HepG2 (cell line): Measurements from ENCODE around the gene MAP3K5. TPM values are rescaled to one million over a fixed set of nuclear protein-coding genes. Genes with fewer than 3 reads are reported as not detected.

Experiments used
- ATAC-seq: fragments of 200-7000 bp; cut with Tn5 transposase; 3 replicates; pipeline ENCODE4 v1.9.1; 2020; ENCODE audit warnings: mild to moderate bottlenecking, moderate library complexity
- BruUV-seq: library from RNA; stranded (reverse); fragments of 400-500 nt; replicated peaks from 2 replicates; lab custom pipeline; 2021; lab: Mats Ljungman, UMichigan
- CTCF ChIA-PET: fragments of 300-600 bp; formaldehyde crosslinking; extraction: SDS; loops from one replicate; lab custom pipeline; 2021; ENCODE audit warnings: low total read pairs, inconsistent platforms, low intra/inter-chr PET ratio; lab: Yijun Ruan, JAX
- POLR2A ChIA-PET: fragments of 350-600 bp; sonication (Branson Sonifier 250); formaldehyde crosslinking; loops from one replicate; lab custom pipeline; 2020; ENCODE audit warnings: antibody characterized with exemption, inconsistent platforms; lab: Yijun Ruan, JAX
- DNase-seq: peaks from one replicate; pipeline ENCODE4 v3.0.0-alpha.2; 2015; ENCODE audit warnings: low spot score
- FAIRE-seq: peaks from 3 replicates; lab custom pipeline; 2011; peaks lifted over from hg19 to GRCh38; lab: Jason Lieb, UNC
- H2AFZ ChIP-seq: one replicate; pipeline ENCODE4 v1.6.1; 2011; ENCODE audit warnings: low read length, inconsistent platforms
- H3K27ac ChIP-seq: fragments of 300-600 bp; 3 replicates; pipeline ENCODE4 v1.8.0; 2011; ENCODE audit warnings: mixed run types, mild to moderate bottlenecking, mixed read lengths, low read length, inconsistent platforms; ENCODE audit not compliant: insufficient read depth; ENCODE audit errors: extremely low read length
- H3K27me3 ChIP-seq, 2 experiments: fragments of 200-600 bp in 1 of 2; 2 replicates in 1 of 2; 3 replicates in 1 of 2; pipeline versions ENCODE4 v1.6.0 to v1.8.0; 2011; ENCODE audit warnings: low read length in 2 of 2, mild to moderate bottlenecking in 2 of 2, moderate library complexity in 2 of 2, inconsistent platforms in 1 of 2; ENCODE audit not compliant: insufficient read depth in 2 of 2, control insufficient read depth in 1 of 2
- H3K36me3 ChIP-seq, 2 experiments: fragments of 200-600 bp in 1 of 2; replicated peaks in 1 of 2; 2 replicates in 1 of 2; 3 replicates in 1 of 2; pipeline versions ENCODE4 v1.5.1 to v1.8.0; 2011; ENCODE audit warnings: low read length in 2 of 2, inconsistent platforms in 1 of 2; ENCODE audit not compliant: insufficient read depth in 2 of 2, control insufficient read depth in 1 of 2
- H3K4me1 ChIP-seq: 2 replicates; pipeline ENCODE4 v1.5.1; 2012; ENCODE audit warnings: low read length, inconsistent platforms; ENCODE audit not compliant: insufficient read depth
- H3K4me2 ChIP-seq: 2 replicates; pipeline ENCODE4 v1.6.0; 2011; ENCODE audit warnings: low read depth, low read length, inconsistent platforms
- H3K4me3 ChIP-seq, 3 experiments: fragments of 200-600 bp in 1 of 3; sonication (generic), shearing (Covaris generic) in 1 of 3; replicated peaks in 1 of 3; 2 replicates each; pipeline ENCODE4 v1.5.1; 2011 to 2016; ENCODE audit warnings: low read length in 3 of 3, inconsistent platforms in 2 of 3, low read depth in 2 of 3, mild to moderate bottlenecking in 2 of 3, control low read depth in 1 of 3, mixed read lengths in 1 of 3; ENCODE audit not compliant: insufficient read depth in 1 of 3
- H3K79me2 ChIP-seq: one replicate; pipeline ENCODE4 v1.6.1; 2011; ENCODE audit warnings: low read length, inconsistent platforms; ENCODE audit not compliant: insufficient read depth
- H3K9ac ChIP-seq: 2 replicates; pipeline ENCODE4 v1.6.0; 2011; ENCODE audit warnings: mild to moderate bottlenecking, low read depth, low read length, inconsistent platforms; ENCODE audit not compliant: insufficient read depth
- H3K9me3 ChIP-seq: 2 replicates; pipeline ENCODE4 v1.5.1; 2012; ENCODE audit warnings: mild to moderate bottlenecking, low read length
- H4K20me1 ChIP-seq: 2 replicates; pipeline ENCODE4 v1.6.0; 2011; ENCODE audit warnings: inconsistent platforms, mild to moderate bottlenecking, low read length, moderate library complexity; ENCODE audit not compliant: insufficient read depth
- TCF7L2 ChIP-seq: IDR thresholded peaks from 2 replicates; pipeline ENCODE4 v1.6.1; 2011; ENCODE audit warnings: mild to moderate bottlenecking, low read depth, low read length, moderate library complexity
- whole genome bisulfite sequencing: methylation state at CpG from one replicate; pipeline ENCODE4 v1.1.6; 2017; ENCODE audit warnings: low lambda C conversion rate; 5-methylcytosine and 5-hydroxymethylcytosine counted together
- in situ Hi-C: cut with HindIII; loops from 2 replicates; pipeline ENCODE4 v1.10.0; 2017; ENCODE audit warnings: low pct_unique_long_range_greater_than_20kb; ENCODE audit not compliant: extremely low pct_ligation_motif_present
- intact Hi-C: fragments of 100-400 bp; cut with micrococcal nuclease; formaldehyde crosslinking; loops from one replicate; pipeline ENCODE4 v1.10.0; 2022; ENCODE audit not compliant: unreplicated experiment
- polyA plus RNA-seq, 8 experiments: library from polyadenylated mRNA; depleted of rRNA in 3 of 8; stranded (reverse) in 7 of 8; unstranded in 1 of 8; fragments of >200 nt; fragmentation: Illumina TruSeq in 4 of 8; extraction: Trizol in 4 of 8; gene quantifications; 2 replicates each; pipeline versions ENCODE4 v1.2.1 to v1.2.3, GENCODE V29; 2011 to 2016; ENCODE audit warnings: low read depth in 4 of 8, missing spikeins in 1 of 8, mixed read lengths in 1 of 8; ENCODE audit not compliant: insufficient read depth in 1 of 8
- total RNA-seq, 5 experiments: library from RNA; depleted of rRNA; stranded (reverse); fragments of >200 nt; fragmentation: Illumina TruSeq; extraction: Trizol; gene quantifications; 2 replicates each; pipeline ENCODE4 v1.2.3, GENCODE V29; 2016; ENCODE audit warnings: low read depth in 1 of 5
- TF ChIP-seq, protein P1 (sequence below): sonication (generic); formaldehyde crosslinking; conservative IDR thresholded peaks from 2 replicates; pipeline ENCODE4 v1.4.0; 2020; ENCODE audit warnings: missing genetic modification reagents
- TF ChIP-seq, protein P2 (sequence below): sonication (generic); formaldehyde crosslinking; IDR thresholded peaks from 2 replicates; pipeline ENCODE4 v1.5.0; 2020; ENCODE audit warnings: missing genetic modification reagents
- TF ChIP-seq, protein P3 (sequence below): fragments of 450-650 bp; IDR thresholded peaks from 2 replicates; pipeline ENCODE4 v1.6.1; 2017

Gene MAP3K5
- total and polyA plus RNA-seq, 2 of the 13 experiments (the other 11 are each of a cell fraction or from before 2014, with no cell fraction given), result not detected

DNA sequence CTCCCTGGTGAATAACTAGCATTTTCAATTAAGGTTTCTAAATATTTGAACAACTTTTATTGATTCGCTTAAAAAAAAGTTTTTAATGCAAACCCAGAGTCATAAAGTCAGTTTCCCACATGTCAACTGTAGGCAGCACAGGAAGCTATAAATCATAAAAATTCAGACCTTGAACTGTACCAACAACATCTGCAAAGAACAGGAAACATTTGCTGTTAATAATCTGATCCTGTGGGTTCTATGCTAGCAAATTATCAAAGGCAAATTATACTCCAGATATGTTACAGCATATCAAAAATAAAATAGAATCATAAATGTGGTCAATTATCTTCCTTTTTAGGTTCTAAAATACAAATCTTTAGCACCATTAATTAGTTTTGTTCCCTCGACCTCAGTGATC is 225.4 kb downstream of the MAP3K5 start (continued):
- TF ChIP-seq, protein P1, sequence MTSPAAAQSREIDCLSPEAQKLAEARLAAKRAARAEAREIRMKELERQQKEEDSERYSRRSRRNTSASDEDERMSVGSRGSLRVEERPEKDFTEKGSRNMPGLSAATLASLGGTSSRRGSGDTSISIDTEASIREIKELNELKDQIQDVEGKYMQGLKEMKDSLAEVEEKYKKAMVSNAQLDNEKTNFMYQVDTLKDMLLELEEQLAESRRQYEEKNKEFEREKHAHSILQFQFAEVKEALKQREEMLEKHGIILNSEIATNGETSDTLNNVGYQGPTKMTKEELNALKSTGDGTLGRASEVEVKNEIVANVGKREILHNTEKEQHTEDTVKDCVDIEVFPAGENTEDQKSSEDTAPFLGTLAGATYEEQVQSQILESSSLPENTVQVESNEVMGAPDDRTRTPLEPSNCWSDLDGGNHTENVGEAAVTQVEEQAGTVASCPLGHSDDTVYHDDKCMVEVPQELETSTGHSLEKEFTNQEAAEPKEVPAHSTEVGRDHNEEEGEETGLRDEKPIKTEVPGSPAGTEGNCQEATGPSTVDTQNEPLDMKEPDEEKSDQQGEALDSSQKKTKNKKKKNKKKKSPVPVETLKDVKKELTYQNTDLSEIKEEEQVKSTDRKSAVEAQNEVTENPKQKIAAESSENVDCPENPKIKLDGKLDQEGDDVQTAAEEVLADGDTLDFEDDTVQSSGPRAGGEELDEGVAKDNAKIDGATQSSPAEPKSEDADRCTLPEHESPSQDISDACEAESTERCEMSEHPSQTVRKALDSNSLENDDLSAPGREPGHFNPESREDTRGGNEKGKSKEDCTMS, result no peak
- TF ChIP-seq, protein P2, sequence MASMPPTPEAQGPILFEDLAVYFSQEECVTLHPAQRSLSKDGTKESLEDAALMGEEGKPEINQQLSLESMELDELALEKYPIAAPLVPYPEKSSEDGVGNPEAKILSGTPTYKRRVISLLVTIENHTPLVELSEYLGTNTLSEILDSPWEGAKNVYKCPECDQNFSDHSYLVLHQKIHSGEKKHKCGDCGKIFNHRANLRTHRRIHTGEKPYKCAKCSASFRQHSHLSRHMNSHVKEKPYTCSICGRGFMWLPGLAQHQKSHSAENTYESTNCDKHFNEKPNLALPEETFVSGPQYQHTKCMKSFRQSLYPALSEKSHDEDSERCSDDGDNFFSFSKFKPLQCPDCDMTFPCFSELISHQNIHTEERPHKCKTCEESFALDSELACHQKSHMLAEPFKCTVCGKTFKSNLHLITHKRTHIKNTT (CRISPR knock-in tag), result no peak

DNA sequence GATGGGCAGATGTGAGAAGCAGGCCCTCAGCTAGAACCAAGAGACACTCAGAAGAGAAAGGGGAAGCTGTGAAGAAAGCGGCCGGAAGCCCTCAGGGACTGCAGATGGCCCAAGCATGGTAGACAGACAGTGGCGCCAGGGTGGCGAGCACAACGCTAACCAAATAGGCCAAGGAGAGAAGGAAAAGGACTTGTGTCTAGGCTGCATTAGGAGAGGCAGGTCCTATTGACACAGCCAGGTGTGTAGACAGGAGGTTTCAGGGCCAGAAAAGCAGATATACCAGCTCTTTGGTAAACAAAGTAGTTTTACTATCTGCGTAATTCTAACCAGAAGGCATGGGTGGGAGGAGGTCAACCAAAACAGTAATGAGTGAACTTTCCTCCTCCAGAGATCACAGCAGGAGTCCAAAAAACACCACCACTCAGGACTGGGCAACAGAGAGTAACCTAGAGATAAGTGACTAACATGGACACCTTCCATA is 226.2 kb downstream of the MAP3K5 start:
- POLR2A ChIA-PET, result no interaction called here
- FAIRE-seq, result no peak
- in situ Hi-C loops, result no loop called here

More for the DNA sequence above, 226.2 kb downstream of the MAP3K5 start:
- H3K36me3 ChIP-seq, result no peaks in the 10 kb centered on the region
- H3K4me1 ChIP-seq, result no peaks in the 10 kb centered on the region
- H3K9me3 ChIP-seq, result peaks cover 8% of the 10 kb centered on the region; the same call in 1 of the 2 replicates
- peaks cover 0 to 11% of the 10 kb centered on the region in 2 experiments; a peak in 2 of 5 replicates for H3K27me3 ChIP-seq
- no peak overlapping the region for H3K4me3 ChIP-seq
- 38% methylated on average over 6 of the region's 6 CpGs for WGBS
- CTCF ChIA-PET, result no interaction called here
- BruUV-seq, result no TSS peak
- no peak overlapping the region for H2AFZ ChIP-seq
- TF ChIP-seq, protein P3, sequence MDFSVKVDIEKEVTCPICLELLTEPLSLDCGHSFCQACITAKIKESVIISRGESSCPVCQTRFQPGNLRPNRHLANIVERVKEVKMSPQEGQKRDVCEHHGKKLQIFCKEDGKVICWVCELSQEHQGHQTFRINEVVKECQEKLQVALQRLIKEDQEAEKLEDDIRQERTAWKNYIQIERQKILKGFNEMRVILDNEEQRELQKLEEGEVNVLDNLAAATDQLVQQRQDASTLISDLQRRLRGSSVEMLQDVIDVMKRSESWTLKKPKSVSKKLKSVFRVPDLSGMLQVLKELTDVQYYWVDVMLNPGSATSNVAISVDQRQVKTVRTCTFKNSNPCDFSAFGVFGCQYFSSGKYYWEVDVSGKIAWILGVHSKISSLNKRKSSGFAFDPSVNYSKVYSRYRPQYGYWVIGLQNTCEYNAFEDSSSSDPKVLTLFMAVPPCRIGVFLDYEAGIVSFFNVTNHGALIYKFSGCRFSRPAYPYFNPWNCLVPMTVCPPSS, result no peak
- TF ChIP-seq TCF7L2, result no peak
- H3K9ac ChIP-seq, result no peak overlapping the region
- no peak overlapping the region for H3K27ac ChIP-seq
- DNase-seq (no peak), ATAC-seq (no peak)
- no peaks in the 10 kb centered on the region for H4K20me1 ChIP-seq
- H3K79me2 ChIP-seq, result no peaks in the 10 kb centered on the region
- H3K4me2 ChIP-seq, result no peak overlapping the region
- intact Hi-C loops, result no loop called here
